Neural progenitor cell (in vitro differentiated cells): ENCODE data around the gene CD86. TPM values are rescaled to one million over a fixed set of nuclear protein-coding genes. Genes with fewer than 3 reads are reported as not detected.

Experiments used
- DNase-seq: peaks from one replicate; pipeline ENCODE4 v3.0.0-alpha.2; 2016; ENCODE audit warnings: low spot score
- H2AFZ ChIP-seq: fragments of 200-600 bp; sonication (generic); replicated peaks from 2 replicates; pipeline ENCODE4 v1.6.1; 2016; ENCODE audit warnings: antibody characterized with exemption
- H3F3A ChIP-seq: fragments of 200-600 bp; sonication (generic); 2 replicates; pipeline ENCODE4 v1.6.1; 2016; ENCODE audit warnings: antibody characterized with exemption, low read depth
- H3K27ac ChIP-seq: fragments of 200-600 bp; sonication (generic); 2 replicates; pipeline ENCODE4 v1.5.1; 2016; ENCODE audit warnings: mild to moderate bottlenecking
- H3K27me3 ChIP-seq: fragments of 200-600 bp; sonication (generic); 2 replicates; pipeline ENCODE4 v1.6.1; 2016; ENCODE audit warnings: mild to moderate bottlenecking, moderate library complexity
- H3K36me3 ChIP-seq: fragments of 200-600 bp; sonication (generic); 2 replicates; pipeline ENCODE4 v1.5.1; 2016
- H3K4me1 ChIP-seq: fragments of 200-600 bp; sonication (generic); 2 replicates; pipeline ENCODE4 v1.6.1; 2016; ENCODE audit warnings: mixed run types
- H3K4me2 ChIP-seq: fragments of 200-600 bp; sonication (generic); 2 replicates; pipeline ENCODE4 v1.6.1; 2016
- H3K4me3 ChIP-seq: fragments of 200-600 bp; sonication (generic); 2 replicates; pipeline ENCODE4 v1.5.1; 2016
- H3K79me2 ChIP-seq: fragments of 200-600 bp; sonication (generic); 2 replicates; pipeline ENCODE4 v1.6.1; 2016; ENCODE audit warnings: low read depth
- H3K9ac ChIP-seq: fragments of 200-600 bp; sonication (generic); 2 replicates; pipeline ENCODE4 v1.6.1; 2016
- H3K9me3 ChIP-seq: fragments of 200-600 bp; sonication (generic); 2 replicates; pipeline ENCODE4 v1.5.1; 2016; ENCODE audit warnings: low read depth
- H4K20me1 ChIP-seq: fragments of 200-600 bp; sonication (generic); 2 replicates; pipeline ENCODE4 v1.6.1; 2016; ENCODE audit warnings: low read depth
- H3K27ac Mint-ChIP-seq: 3 replicates; pipeline ENCODE4 v1.8.0; 2021; ENCODE audit warnings: mixed read lengths
- H3K27me3 Mint-ChIP-seq: 2 replicates; pipeline ENCODE4 v1.8.0; 2022; ENCODE audit warnings: low read depth, mild to moderate bottlenecking, inconsistent platforms, moderate library complexity, mixed read lengths; ENCODE audit not compliant: insufficient read depth
- H3K36me3 Mint-ChIP-seq: 3 replicates; pipeline ENCODE4 v1.8.0; 2021; ENCODE audit warnings: mixed read lengths
- H3K4me1 Mint-ChIP-seq: 3 replicates; pipeline ENCODE4 v1.8.0; 2021; ENCODE audit warnings: mixed read lengths
- H3K4me3 Mint-ChIP-seq: 3 replicates; pipeline ENCODE4 v1.8.0; 2021; ENCODE audit warnings: mild to moderate bottlenecking, moderate library complexity, mixed read lengths
- H3K9me3 Mint-ChIP-seq: 3 replicates; pipeline ENCODE4 v1.8.0; 2020; ENCODE audit warnings: mixed read lengths
- EZH2 ChIP-seq: fragments of 200-600 bp; sonication (generic); IDR thresholded peaks from 2 replicates; pipeline ENCODE4 v1.6.1; 2017; ENCODE audit warnings: antibody characterized with exemption, mild to moderate bottlenecking, moderate library complexity
- EZH2phosphoT487 ChIP-seq: fragments of 200-600 bp; sonication (generic); IDR thresholded peaks from 2 replicates; pipeline ENCODE4 v1.6.1; 2017; ENCODE audit warnings: antibody characterized with exemption
- total RNA-seq: library from RNA; depleted of rRNA; stranded (reverse); fragments of >200 nt; gene quantifications from 2 replicates; pipeline ENCODE4 v1.2.3, GENCODE V29; 2015; ENCODE audit warnings: low replicate concordance
- TF ChIP-seq, protein P1 (sequence below): fragments of 200-600 bp; sonication (generic); IDR thresholded peaks from 2 replicates; pipeline ENCODE4 v1.5.1; 2017; ENCODE audit warnings: antibody characterized with exemption, mild to moderate bottlenecking

CD86 gene
- total RNA-seq, 1 donor from 2014 or later = not detected

DNA sequence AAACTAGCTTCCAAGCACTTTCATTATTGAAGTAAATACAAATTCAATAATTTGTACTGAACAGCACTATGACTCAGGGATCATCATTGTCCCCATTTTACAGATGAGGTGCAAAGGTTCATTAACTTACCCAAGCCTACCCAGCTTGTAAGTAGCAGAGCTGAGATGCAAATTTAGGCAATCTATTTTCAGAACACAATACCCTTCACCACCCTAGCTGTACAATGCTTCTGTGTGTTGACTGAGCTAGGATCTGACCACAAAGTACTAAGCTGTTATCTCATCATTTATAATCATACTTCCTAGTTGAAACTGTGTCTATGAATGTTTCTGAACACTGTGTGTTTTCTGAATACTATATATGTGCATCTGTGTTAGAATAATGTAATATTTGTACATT, 29.9 kb upstream of the CD86 start:
- H3K36me3 ChIP-seq = no peaks in the 10 kb centered on the region
- H4K20me1 ChIP-seq = no peaks in the 10 kb centered on the region
- H2AFZ ChIP-seq = no peak overlapping the region
- H3K4me3 ChIP-seq = no peak overlapping the region
- H3F3A ChIP-seq = no peaks in the 10 kb centered on the region
- H3K9ac ChIP-seq = no peak overlapping the region
- Mint-ChIP-seq H3K27me3 (peaks cover 2% of the 10 kb centered on the region), H3K4me3 (no peak overlapping the region), H3K36me3 (no peaks in the 10 kb centered on the region), H3K4me1 (peaks cover 5% of the 10 kb centered on the region), H3K27ac (no peak overlapping the region), H3K9me3 (no peaks in the 10 kb centered on the region)
- no peak for DNase-seq
- no peaks in the 10 kb centered on the region for H3K9me3 ChIP-seq
- TF ChIP-seq EZH2phosphoT487 = no peak
- no peak for TF ChIP-seq EZH2
- TF ChIP-seq, protein P1, sequence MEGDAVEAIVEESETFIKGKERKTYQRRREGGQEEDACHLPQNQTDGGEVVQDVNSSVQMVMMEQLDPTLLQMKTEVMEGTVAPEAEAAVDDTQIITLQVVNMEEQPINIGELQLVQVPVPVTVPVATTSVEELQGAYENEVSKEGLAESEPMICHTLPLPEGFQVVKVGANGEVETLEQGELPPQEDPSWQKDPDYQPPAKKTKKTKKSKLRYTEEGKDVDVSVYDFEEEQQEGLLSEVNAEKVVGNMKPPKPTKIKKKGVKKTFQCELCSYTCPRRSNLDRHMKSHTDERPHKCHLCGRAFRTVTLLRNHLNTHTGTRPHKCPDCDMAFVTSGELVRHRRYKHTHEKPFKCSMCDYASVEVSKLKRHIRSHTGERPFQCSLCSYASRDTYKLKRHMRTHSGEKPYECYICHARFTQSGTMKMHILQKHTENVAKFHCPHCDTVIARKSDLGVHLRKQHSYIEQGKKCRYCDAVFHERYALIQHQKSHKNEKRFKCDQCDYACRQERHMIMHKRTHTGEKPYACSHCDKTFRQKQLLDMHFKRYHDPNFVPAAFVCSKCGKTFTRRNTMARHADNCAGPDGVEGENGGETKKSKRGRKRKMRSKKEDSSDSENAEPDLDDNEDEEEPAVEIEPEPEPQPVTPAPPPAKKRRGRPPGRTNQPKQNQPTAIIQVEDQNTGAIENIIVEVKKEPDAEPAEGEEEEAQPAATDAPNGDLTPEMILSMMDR = no peak
- H3K4me2 ChIP-seq = no peak overlapping the region
- H3K79me2 ChIP-seq = no peaks in the 10 kb centered on the region
- H3K4me1 ChIP-seq = peaks cover under 1% of the 10 kb centered on the region
- H3K27me3 ChIP-seq = peaks cover 23% of the 10 kb centered on the region
- no peak overlapping the region for H3K27ac ChIP-seq

DNA sequence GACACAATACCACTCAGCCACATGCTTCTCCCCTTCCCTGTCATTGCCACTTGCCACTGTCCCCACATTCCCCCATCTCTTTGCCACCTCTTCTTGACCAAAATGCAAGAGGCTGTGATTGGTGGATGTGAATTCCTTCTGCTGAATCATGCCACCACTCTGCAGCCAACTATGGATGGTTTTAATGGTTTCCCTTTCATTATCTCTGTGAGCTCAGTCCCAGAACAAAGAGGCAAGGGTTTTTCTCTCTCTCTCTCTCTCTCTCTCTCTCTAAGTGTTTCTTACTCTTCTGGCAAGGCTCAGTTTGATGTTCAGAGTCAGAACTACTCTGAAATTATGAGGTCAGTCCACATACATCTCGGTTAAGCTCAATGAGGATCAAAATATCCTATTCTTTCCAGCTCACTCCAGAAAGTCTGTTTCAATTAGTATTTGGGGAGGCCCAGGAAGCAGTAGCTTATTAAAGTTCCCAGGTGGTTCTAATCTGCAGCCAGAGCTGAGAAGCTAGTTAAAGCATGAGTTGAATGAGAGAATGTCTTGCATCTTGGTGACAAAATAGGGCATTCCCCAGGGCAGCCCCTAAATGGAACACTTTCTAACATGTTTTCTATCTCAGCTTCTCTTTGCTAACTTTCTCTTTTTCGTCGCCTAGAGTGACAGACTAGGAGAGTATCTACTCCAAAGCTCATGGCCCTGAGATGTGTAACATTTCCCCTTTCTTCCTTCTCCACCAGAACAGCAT, 24.6 kb upstream of the CD86 start:
- no peak overlapping the region for H3K4me3 ChIP-seq
- H3K4me1 ChIP-seq = peaks cover 3% of the 10 kb centered on the region
- no peak for DNase-seq
- no peaks in the 10 kb centered on the region for H4K20me1 ChIP-seq
- H3K4me1 Mint-ChIP-seq = no peaks in the 10 kb centered on the region
- no peak overlapping the region for H3K4me2 ChIP-seq
- H3K27ac ChIP-seq = no peak overlapping the region
- no peaks in the 10 kb centered on the region for H3K27me3 ChIP-seq
- H3K9ac ChIP-seq = no peak overlapping the region
- no peaks in the 10 kb centered on the region for H3K36me3 Mint-ChIP-seq
- H3K79me2 ChIP-seq = no peaks in the 10 kb centered on the region
- TF ChIP-seq, protein P1 = no peak
- H3F3A ChIP-seq = no peaks in the 10 kb centered on the region
- H3K4me3 Mint-ChIP-seq = no peak overlapping the region
- peak overlapping the region; percentile 52 for H2AFZ ChIP-seq
- no peaks in the 10 kb centered on the region for H3K27me3 Mint-ChIP-seq
- H3K36me3 ChIP-seq = no peaks in the 10 kb centered on the region
- peaks cover 4% of the 10 kb centered on the region for H3K9me3 Mint-ChIP-seq
- no peaks in the 10 kb centered on the region for H3K9me3 ChIP-seq
- no peak overlapping the region for H3K27ac Mint-ChIP-seq

DNA sequence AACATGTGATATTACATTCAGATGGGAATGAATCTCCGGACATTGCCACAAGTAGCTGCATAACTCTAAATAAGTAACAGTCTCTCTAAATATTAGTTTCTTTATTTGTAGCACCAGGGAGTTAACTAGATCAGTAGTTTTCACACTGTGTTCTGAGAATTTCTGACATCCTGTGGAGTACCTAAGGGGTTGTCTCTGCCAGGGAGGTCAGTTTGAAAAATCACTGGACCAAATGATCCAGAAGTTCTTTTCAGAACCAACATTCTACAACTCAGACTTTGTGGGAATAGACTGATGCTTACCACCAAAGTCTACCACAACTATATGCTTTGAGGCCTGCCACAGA, 24.1 kb upstream of the CD86 start:
- no peaks in the 10 kb centered on the region for H3K36me3 ChIP-seq
- no peaks in the 10 kb centered on the region for H3K36me3 Mint-ChIP-seq
- H3K27ac Mint-ChIP-seq = no peak overlapping the region
- no peak for DNase-seq
- no peak overlapping the region for H3K9ac ChIP-seq
- H3K4me1 Mint-ChIP-seq = no peaks in the 10 kb centered on the region
- no peak overlapping the region for H3K4me2 ChIP-seq
- no peaks in the 10 kb centered on the region for H3K9me3 ChIP-seq
- H3K4me3 ChIP-seq = no peak overlapping the region
- no peaks in the 10 kb centered on the region for H3K27me3 ChIP-seq
- no peak overlapping the region for H3K27ac ChIP-seq
- no peak overlapping the region for H3K4me3 Mint-ChIP-seq
- no peaks in the 10 kb centered on the region for H3K27me3 Mint-ChIP-seq
- H3K4me1 ChIP-seq = peaks cover 3% of the 10 kb centered on the region
- H3K79me2 ChIP-seq = no peaks in the 10 kb centered on the region
- H4K20me1 ChIP-seq = no peaks in the 10 kb centered on the region
- TF ChIP-seq EZH2phosphoT487 (no peak), EZH2 (no peak)
- TF ChIP-seq, protein P1 = no peak
- H3F3A ChIP-seq = no peaks in the 10 kb centered on the region
- peaks cover 9% of the 10 kb centered on the region for H3K9me3 Mint-ChIP-seq
- H2AFZ ChIP-seq = peak overlapping the region; percentile 52
